Keratinocyte (primary cell): ENCODE measurements around the gene HMG20A. TPM values are rescaled to one million over a fixed set of nuclear protein-coding genes. Genes with fewer than 3 reads are reported as not detected.

ENCODE experiments used
- DNase-seq: peaks from one replicate; pipeline ENCODE4 v3.0.0-alpha.2; 2011; ENCODE audit warnings: low read depth, missing footprints, low spot score
- FAIRE-seq: peaks from 2 replicates; lab custom pipeline; 2011; peaks lifted over from hg19 to GRCh38; lab: Jason Lieb, UNC
- H2AFZ ChIP-seq: 2 replicates; pipeline ENCODE4 v1.6.0; 2012; ENCODE audit warnings: low read length, control low read depth, inconsistent platforms; ENCODE audit not compliant: control insufficient read depth
- H3K27ac ChIP-seq: 2 replicates; pipeline ENCODE4 v1.5.1; 2011; ENCODE audit warnings: low read length; ENCODE audit not compliant: control insufficient read depth, insufficient read depth
- H3K27me3 ChIP-seq: 3 replicates; pipeline ENCODE4 v1.6.0; 2011; ENCODE audit warnings: low read length; ENCODE audit not compliant: control insufficient read depth, insufficient read depth; ENCODE audit errors: extremely low read depth
- H3K36me3 ChIP-seq, 2 experiments: 2 replicates in 1 of 2; 3 replicates in 1 of 2; pipeline ENCODE4 v1.5.1; 2011; ENCODE audit warnings: low read length in 2 of 2, mild to moderate bottlenecking in 1 of 2; ENCODE audit not compliant: control insufficient read depth in 2 of 2, insufficient read depth in 2 of 2; ENCODE audit errors: extremely low read depth in 1 of 2
- H3K4me1 ChIP-seq: 3 replicates; pipeline ENCODE4 v1.5.1; 2011; ENCODE audit warnings: low read length; ENCODE audit not compliant: control insufficient read depth, insufficient read depth; ENCODE audit errors: extremely low read depth
- H3K4me2 ChIP-seq: 3 replicates; pipeline ENCODE4 v1.6.0; 2011; ENCODE audit warnings: low read depth, low read length; ENCODE audit not compliant: control insufficient read depth, insufficient read depth; ENCODE audit errors: extremely low read depth
- H3K4me3 ChIP-seq, 3 experiments: fragments of 200-600 bp in 1 of 3; sonication (generic) in 1 of 3; 2 replicates in 2 of 3; 3 replicates in 1 of 3; pipeline ENCODE4 v1.5.1; 2011 to 2016; ENCODE audit warnings: low read length in 3 of 3, mild to moderate bottlenecking in 3 of 3, control low read depth in 2 of 3, inconsistent platforms in 1 of 3, low read depth in 1 of 3, mixed read lengths in 1 of 3, mixed run types in 1 of 3, moderate library complexity in 1 of 3; ENCODE audit not compliant: control insufficient read depth in 2 of 3, insufficient read depth in 2 of 3; ENCODE audit errors: extremely low read depth in 1 of 3
- H3K79me2 ChIP-seq: 2 replicates; pipeline ENCODE4 v1.6.0; 2012; ENCODE audit warnings: low read length; ENCODE audit not compliant: control insufficient read depth, insufficient read depth
- H3K9ac ChIP-seq: 3 replicates; pipeline ENCODE4 v1.6.0; 2011; ENCODE audit warnings: low read length; ENCODE audit not compliant: control insufficient read depth, insufficient read depth; ENCODE audit errors: extremely low read depth
- H3K9me1 ChIP-seq: 3 replicates; pipeline ENCODE4 v1.6.0; 2011; ENCODE audit warnings: low read length; ENCODE audit not compliant: control insufficient read depth, insufficient read depth; ENCODE audit errors: extremely low read depth
- H3K9me3 ChIP-seq: 2 replicates; pipeline ENCODE4 v1.5.1; 2012; ENCODE audit warnings: low read depth, low read length; ENCODE audit not compliant: control insufficient read depth
- H4K20me1 ChIP-seq: 3 replicates; pipeline ENCODE4 v1.6.0; 2011; ENCODE audit warnings: low read length; ENCODE audit not compliant: control insufficient read depth, insufficient read depth; ENCODE audit errors: extremely low read depth
- EZH2 ChIP-seq: IDR thresholded peaks from one replicate; pipeline ENCODE4 v1.6.1; 2012; ENCODE audit warnings: inconsistent platforms, mild to moderate bottlenecking, low read length, moderate library complexity
- dilution Hi-C: fragments of 300-500 bp; cut with MboI; formaldehyde crosslinking; loops from one replicate; pipeline ENCODE4 v1.7.0; 2020; ENCODE audit warnings: low sequenced_read_pairs; ENCODE audit not compliant: extremely low pct_ligation_motif_present
- polyA plus RNA-seq, 5 experiments: library from polyadenylated mRNA; depleted of rRNA in 3 of 5; stranded (reverse) in 3 of 5; stranded (forward) in 1 of 5; unstranded in 1 of 5; fragments of >200 nt; gene quantifications; 1 replicate in 1 of 5; 2 replicates in 3 of 5; 3 replicates in 1 of 5; pipeline versions ENCODE4 v1.2.1 to v1.2.3, GENCODE V29; 2011 to 2012; ENCODE audit warnings: missing spikeins in 2 of 5, low read depth in 1 of 5, low replicate concordance in 1 of 5
- TF ChIP-seq, protein P1 (sequence below), 3 experiments: IDR thresholded peaks in 1 of 3; conservative IDR thresholded peaks in 1 of 3; optimal IDR thresholded peaks in 1 of 3; 2 replicates in 2 of 3; 3 replicates in 1 of 3; pipeline versions ENCODE3 to v1.5.1; 2011; ENCODE audit warnings: low read length in 3 of 3, mild to moderate bottlenecking in 3 of 3, moderate library complexity in 2 of 3, control low read depth in 1 of 3, inconsistent platforms in 1 of 3; ENCODE audit not compliant: insufficient read depth in 2 of 3; ENCODE audit errors: extremely low read depth in 1 of 3

Gene HMG20A
- polyA plus RNA-seq, 1 donor (not counting 4 experiments of a cell fraction or from before 2014, with no cell fraction given) = 44.6 TPM

DNA sequence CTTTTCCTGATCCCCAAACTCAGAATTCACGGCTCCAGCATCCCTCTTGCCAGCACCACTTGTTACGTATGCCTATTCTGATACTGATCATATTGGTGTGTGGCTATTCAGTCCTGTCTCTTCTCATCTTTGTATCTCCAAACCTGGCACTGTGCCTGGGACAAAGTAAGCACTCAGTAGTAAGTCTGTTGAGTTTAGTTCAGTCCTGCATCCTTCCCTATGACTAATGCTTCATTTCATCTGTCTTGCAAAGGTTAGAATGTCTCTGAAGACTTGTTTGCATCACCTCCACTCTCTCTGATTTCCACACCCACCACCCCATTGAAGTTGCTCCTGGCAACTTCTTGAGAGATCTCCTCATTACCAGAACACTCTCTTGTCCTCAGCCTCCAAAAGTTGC lies 80.3 kb downstream of the HMG20A start:
- H3K27ac ChIP-seq = no peak overlapping the region
- H2AFZ ChIP-seq = no peak overlapping the region
- no peak overlapping the region for H3K4me3 ChIP-seq
- no peak overlapping the region for H3K4me2 ChIP-seq
- H3K4me1 ChIP-seq = peaks cover 28% of the 10 kb centered on the region
- H4K20me1 ChIP-seq = no peaks in the 10 kb centered on the region
- TF ChIP-seq, protein P1, sequence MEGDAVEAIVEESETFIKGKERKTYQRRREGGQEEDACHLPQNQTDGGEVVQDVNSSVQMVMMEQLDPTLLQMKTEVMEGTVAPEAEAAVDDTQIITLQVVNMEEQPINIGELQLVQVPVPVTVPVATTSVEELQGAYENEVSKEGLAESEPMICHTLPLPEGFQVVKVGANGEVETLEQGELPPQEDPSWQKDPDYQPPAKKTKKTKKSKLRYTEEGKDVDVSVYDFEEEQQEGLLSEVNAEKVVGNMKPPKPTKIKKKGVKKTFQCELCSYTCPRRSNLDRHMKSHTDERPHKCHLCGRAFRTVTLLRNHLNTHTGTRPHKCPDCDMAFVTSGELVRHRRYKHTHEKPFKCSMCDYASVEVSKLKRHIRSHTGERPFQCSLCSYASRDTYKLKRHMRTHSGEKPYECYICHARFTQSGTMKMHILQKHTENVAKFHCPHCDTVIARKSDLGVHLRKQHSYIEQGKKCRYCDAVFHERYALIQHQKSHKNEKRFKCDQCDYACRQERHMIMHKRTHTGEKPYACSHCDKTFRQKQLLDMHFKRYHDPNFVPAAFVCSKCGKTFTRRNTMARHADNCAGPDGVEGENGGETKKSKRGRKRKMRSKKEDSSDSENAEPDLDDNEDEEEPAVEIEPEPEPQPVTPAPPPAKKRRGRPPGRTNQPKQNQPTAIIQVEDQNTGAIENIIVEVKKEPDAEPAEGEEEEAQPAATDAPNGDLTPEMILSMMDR (optimal IDR thresholded peaks at IDR 0.05 in 1 of 3, IDR thresholded peaks at IDR 0.05 in 1 of 3, conservative IDR thresholded peaks at IDR 0.05 in 1 of 3; ENCODE audit: extremely low read depth in 1 of 3, insufficient read depth in 2 of 3, low read length in 3 of 3) = no peak
- no peak for TF ChIP-seq EZH2
- dilution Hi-C loops = no loop called here
- no peaks in the 10 kb centered on the region for H3K36me3 ChIP-seq
- H3K79me2 ChIP-seq = no peaks in the 10 kb centered on the region
- DNase-seq (no peak), FAIRE-seq (peak; percentile 96)
- H3K27me3 ChIP-seq = no peaks in the 10 kb centered on the region
- H3K9me3 ChIP-seq = no peaks in the 10 kb centered on the region
- no peak overlapping the region for H3K9ac ChIP-seq
- no peaks in the 10 kb centered on the region for H3K9me1 ChIP-seq

DNA sequence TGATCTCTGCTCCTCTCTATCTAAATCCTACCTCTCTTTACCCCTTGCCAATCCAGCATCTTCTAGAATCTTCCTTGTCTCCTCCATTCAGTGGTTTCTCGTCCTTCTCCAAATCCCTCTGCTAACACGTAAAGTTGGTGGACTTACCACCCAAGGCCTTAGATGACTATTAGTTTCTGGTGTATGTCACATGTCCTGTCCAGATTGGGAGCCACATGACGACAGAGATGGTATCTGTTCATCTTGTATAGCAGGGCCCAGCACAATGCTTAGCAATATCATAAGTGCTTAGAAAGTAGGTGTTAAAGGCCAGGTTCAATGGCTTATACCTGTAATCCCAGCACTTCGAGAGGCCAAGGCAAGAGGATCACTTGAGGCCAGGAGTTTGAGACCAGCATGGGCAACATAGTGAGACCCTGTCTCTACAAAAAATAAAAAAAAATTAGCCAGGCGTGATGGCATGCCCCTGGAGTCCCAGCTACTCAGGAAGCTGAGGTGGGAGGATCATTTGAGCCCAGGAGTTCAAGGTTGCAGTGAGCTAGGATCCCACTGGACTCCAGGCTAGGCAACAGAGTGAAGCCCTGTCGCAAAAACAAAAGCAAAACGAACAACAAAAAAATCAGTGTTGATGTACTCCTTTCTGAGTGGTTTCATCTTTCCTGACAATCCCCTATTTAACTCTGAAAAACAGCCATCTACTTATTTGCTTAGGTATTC lies 81.8 kb downstream of the HMG20A start:
- DNase-seq (no peak), FAIRE-seq (no peak)
- dilution Hi-C loops = no loop called here
- Histone ChIP-seq H3K9me1 (no peaks in the 10 kb centered on the region), H3K27ac (no peak overlapping the region), H2AFZ (no peak overlapping the region), H3K4me1 (peaks cover 32% of the 10 kb centered on the region), H3K36me3 (no peaks in the 10 kb centered on the region), H3K79me2 (no peaks in the 10 kb centered on the region), H3K9me3 (no peaks in the 10 kb centered on the region), H3K4me3 (no peak overlapping the region), H3K9ac (no peak overlapping the region), H3K27me3 (no peaks in the 10 kb centered on the region), H3K4me2 (no peak overlapping the region), H4K20me1 (no peaks in the 10 kb centered on the region)
- TF ChIP-seq EZH2 = no peak
- TF ChIP-seq, protein P1 (optimal IDR thresholded peaks at IDR 0.05 in 1 of 3, IDR thresholded peaks at IDR 0.05 in 1 of 3, conservative IDR thresholded peaks at IDR 0.05 in 1 of 3; ENCODE audit: extremely low read depth in 1 of 3, insufficient read depth in 2 of 3, low read length in 3 of 3) = no peak
